Naive thymus-derived CD8-positive, alpha-beta T cell (primary cell): Measurements from ENCODE around the gene OLR1. TPM values are rescaled to one million over a fixed set of nuclear protein-coding genes. Genes with fewer than 3 reads are reported as not detected.
A peak's percentile ranks its signal among the peaks of the same experiment; 100 is the strongest.

Experiments used
- ATAC-seq, 2 donors: fragments of 150-1000 bp; cut with Tn5 transposase in 1 of 2; sonication (Bioruptor Pico), chemical (Tn5 transposase) in 1 of 2; 1 replicate in 1 of 2; 2 replicates in 1 of 2; pipeline ENCODE4 v1.10.0; 2021; ENCODE audit warnings: mild to moderate bottlenecking in 2 of 2, moderate library complexity in 2 of 2
- POLR2A ChIA-PET: fragments of 350-600 bp; sonication (Branson Sonifier 250); formaldehyde crosslinking; loops from one replicate; lab custom pipeline; 2021; ENCODE audit warnings: antibody characterized with exemption; lab: Charles Lee
- DNase-seq, 10 donors: peaks; one replicate each; pipeline versions ENCODE4 v3.0.0 to v3.0.0-alpha.2; 2020 to 2022
- H3K27ac Mint-ChIP-seq, 10 donors: one replicate each; pipeline ENCODE4 v1.8.0; 2020 to 2022; ENCODE audit warnings: mild to moderate bottlenecking in 10 of 10, mixed read lengths in 10 of 10, moderate library complexity in 4 of 10, inconsistent platforms in 1 of 10
- H3K27me3 Mint-ChIP-seq, 5 donors: one replicate each; pipeline ENCODE4 v1.8.0; 2021 to 2022; ENCODE audit warnings: mixed read lengths in 5 of 5
- H3K36me3 Mint-ChIP-seq, 3 donors: one replicate each; pipeline ENCODE4 v1.8.0; 2020 to 2022; ENCODE audit warnings: mixed read lengths in 3 of 3, mild to moderate bottlenecking in 2 of 3, inconsistent platforms in 1 of 3
- H3K4me1 Mint-ChIP-seq, 4 donors: one replicate each; pipeline ENCODE4 v1.8.0; 2021 to 2022; ENCODE audit warnings: mixed read lengths in 4 of 4
- H3K4me3 Mint-ChIP-seq, 10 donors: one replicate each; pipeline ENCODE4 v1.8.0; 2020 to 2022; ENCODE audit warnings: mild to moderate bottlenecking in 10 of 10, mixed read lengths in 10 of 10, moderate library complexity in 6 of 10, inconsistent platforms in 1 of 10
- H3K9me3 Mint-ChIP-seq, 9 donors: one replicate each; pipeline ENCODE4 v1.8.0; 2020 to 2022; ENCODE audit warnings: mixed read lengths in 9 of 9, mild to moderate bottlenecking in 3 of 9, inconsistent platforms in 1 of 9, moderate library complexity in 1 of 9
- polyA plus RNA-seq, 3 donors: library from polyadenylated mRNA; unstranded; fragments of 300-500 nt; fragmentation: Illumina TruSeq; gene quantifications; one replicate each; pipeline ENCODE4 v1.2.3, GENCODE V29; 2021
- total RNA-seq, 8 experiments: library from RNA in 2 of 8; stranded (reverse) in 2 of 8; gene quantifications; one replicate each; pipeline ENCODE4 v1.2.3 and lab custom pipeline; 2021 to 2026

OLR1 gene
- total and polyA plus RNA-seq, 5 experiments from 2014 or later: not detected

DNA sequence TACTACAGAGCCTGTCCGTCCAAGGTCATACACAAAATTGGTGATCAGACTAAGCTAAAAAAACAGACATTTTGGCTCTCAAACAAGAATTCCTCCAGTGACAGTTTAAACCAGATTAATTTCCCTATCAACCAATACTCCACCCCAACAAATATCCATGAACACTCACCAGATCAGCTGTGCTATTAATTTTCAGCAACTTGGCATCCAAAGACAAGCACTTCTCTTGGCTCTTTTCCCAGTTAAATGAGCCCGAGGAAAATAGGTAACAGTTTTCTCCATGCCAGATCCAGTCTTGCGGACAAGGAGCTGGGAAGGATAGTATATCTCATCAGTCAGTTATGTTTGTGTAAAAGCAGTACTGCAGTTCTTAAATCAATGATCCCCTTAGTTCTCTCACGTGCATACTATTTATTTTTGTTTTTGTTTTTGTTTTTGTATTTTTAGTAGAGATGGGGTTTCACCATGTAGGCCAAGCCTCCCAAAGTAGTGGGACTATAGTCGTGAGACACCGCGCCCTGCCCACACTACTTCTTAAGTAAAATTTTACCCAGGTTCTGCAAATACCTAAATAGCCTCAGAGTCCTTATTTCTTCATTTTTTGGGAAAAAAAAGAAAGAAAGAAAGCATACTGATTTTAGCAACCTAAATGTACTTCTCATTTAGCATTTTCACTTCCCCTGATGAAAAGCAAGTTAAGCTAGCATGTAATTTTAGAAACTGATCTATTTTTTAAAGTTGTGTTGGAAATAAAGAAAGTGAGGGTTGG lies 11.1 kb downstream of the OLR1 start:
- H3K27me3 Mint-ChIP-seq: peaks cover 0 to 3% (median 0%) of the 10 kb centered on the region in 5 donors
- peaks cover 0 to 11% (median 0%) of the 10 kb centered on the region in 4 donors for H3K4me1 Mint-ChIP-seq
- H3K27ac Mint-ChIP-seq: peak overlapping the region in 1 of 10 donors; percentile 54
- no peaks in the 10 kb centered on the region for H3K36me3 Mint-ChIP-seq
- no peak for DNase-seq
- no peak overlapping the region for H3K4me3 Mint-ChIP-seq
- POLR2A ChIA-PET: no interaction called here
- no peak for ATAC-seq
- H3K9me3 Mint-ChIP-seq: no peaks in the 10 kb centered on the region

GRCh38 chr12:10159280-10159679 lies 12.7 kb downstream of the OLR1 start:
- DNase-seq (no peak), ATAC-seq (no peak)
- peaks cover 0 to 11% (median 0%) of the 10 kb centered on the region in 4 donors for H3K4me1 Mint-ChIP-seq
- no peaks in the 10 kb centered on the region for H3K36me3 Mint-ChIP-seq
- peaks cover 0 to 2% (median 0%) of the 10 kb centered on the region in 5 donors for H3K27me3 Mint-ChIP-seq
- no peak overlapping the region for H3K4me3 Mint-ChIP-seq
- no peak overlapping the region for H3K27ac Mint-ChIP-seq
- POLR2A ChIA-PET: no interaction called here
- no peaks in the 10 kb centered on the region for H3K9me3 Mint-ChIP-seq

GRCh38 chr12:10158406-10158805 lies 13.5 kb downstream of the OLR1 start:
- H3K4me1 Mint-ChIP-seq: peaks cover 4 to 15% (median 6%) of the 10 kb centered on the region in 4 donors
- H3K36me3 Mint-ChIP-seq: no peaks in the 10 kb centered on the region
- H3K9me3 Mint-ChIP-seq: no peaks in the 10 kb centered on the region
- ATAC-seq (peak in 1 of 2 donors; percentile 44), DNase-seq (no peak)
- no peak overlapping the region for H3K27ac Mint-ChIP-seq
- H3K4me3 Mint-ChIP-seq: no peak overlapping the region
- peaks cover 0 to 2% (median 0%) of the 10 kb centered on the region in 5 donors for H3K27me3 Mint-ChIP-seq
- POLR2A ChIA-PET: no interaction called here

GRCh38 chr12:10155966-10156365 lies 16.0 kb downstream of the OLR1 start:
- Mint-ChIP-seq H3K9me3 (no peaks in the 10 kb centered on the region), H3K4me1 (peaks cover 4 to 14% (median 10%) of the 10 kb centered on the region in 4 donors), H3K36me3 (no peaks in the 10 kb centered on the region), H3K4me3 (no peak overlapping the region), H3K27ac (no peak overlapping the region), H3K27me3 (peaks cover 0 to 3% (median 0%) of the 10 kb centered on the region in 5 donors)
- DNase-seq (no peak), ATAC-seq (no peak)
- POLR2A ChIA-PET: no interaction called here

DNA sequence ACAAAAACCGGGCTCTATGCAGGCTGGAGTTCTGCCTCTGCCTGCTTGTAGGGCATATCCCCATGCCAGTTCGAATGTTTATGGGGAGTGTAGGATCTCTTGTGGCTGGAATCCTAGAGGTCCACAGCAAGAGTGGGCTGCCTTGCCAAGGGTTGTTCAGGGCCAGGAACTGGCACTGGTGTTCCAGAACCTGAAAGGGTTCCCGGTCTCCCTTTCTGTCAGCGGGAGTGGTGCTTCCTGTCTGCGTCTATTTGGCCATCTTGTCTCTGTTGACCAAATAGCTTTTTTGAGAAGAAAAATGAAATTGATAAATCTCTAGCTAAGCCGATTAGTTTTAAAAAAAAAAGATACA lies 17.8 kb downstream of the OLR1 start:
- H3K4me1 Mint-ChIP-seq: peaks cover 4 to 11% (median 9%) of the 10 kb centered on the region in 4 donors
- H3K27me3 Mint-ChIP-seq: peaks cover 0 to 3% (median 0%) of the 10 kb centered on the region in 5 donors
- H3K36me3 Mint-ChIP-seq: no peaks in the 10 kb centered on the region
- ATAC-seq (no peak), DNase-seq (peak in 1 of 10 donors; percentile 7)
- POLR2A ChIA-PET: no interaction called here
- H3K27ac Mint-ChIP-seq: peak overlapping the region in 6 of 10 donors; percentile 35 to 92 (median 90)
- peak overlapping the region; percentile 88 to 97 (median 92) for H3K4me3 Mint-ChIP-seq
- H3K9me3 Mint-ChIP-seq: no peaks in the 10 kb centered on the region

- H3K27me3 Mint-ChIP-seq: peaks cover 0 to 3% (median 0%) of the 10 kb centered on the region in 5 donors
- peak; percentile 23 to 79 (median 56) for DNase-seq
Measured at GRCh38 chr12:10153271-10154144, 18.4 kb downstream of the OLR1 start.

DNA sequence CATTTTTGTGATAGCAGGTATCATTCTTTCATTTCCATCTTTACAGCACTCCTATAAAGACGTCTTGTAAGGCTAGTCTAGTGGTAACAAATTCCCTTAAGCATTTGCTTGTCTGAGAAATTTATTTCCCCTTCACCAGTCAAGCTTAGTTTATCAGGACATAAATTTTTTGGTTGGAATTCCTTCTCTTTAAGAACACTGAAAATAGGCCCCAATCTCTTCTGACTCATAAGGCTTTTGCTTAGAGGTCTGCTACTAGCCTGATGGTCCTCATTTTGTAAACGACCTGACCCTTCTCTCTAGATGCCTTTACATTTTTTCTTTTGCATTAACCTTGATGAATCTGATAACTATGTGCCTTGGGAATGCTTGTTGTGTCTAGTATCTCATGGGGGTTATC lies 20.3 kb downstream of the OLR1 start:
- no peak for DNase-seq
- Mint-ChIP-seq H3K27me3 (peaks cover 0 to 3% (median 0%) of the 10 kb centered on the region in 5 donors), H3K36me3 (no peaks in the 10 kb centered on the region), H3K4me1 (peaks cover 4 to 11% (median 9%) of the 10 kb centered on the region in 4 donors), H3K27ac (no peak overlapping the region), H3K4me3 (no peak overlapping the region), H3K9me3 (no peaks in the 10 kb centered on the region)
- ATAC-seq: no peak
- POLR2A ChIA-PET: no interaction called here

More at GRCh38 chr12:10153271-10154144, 18.4 kb downstream of the OLR1 start:
- ATAC-seq: peak; percentile 78 to 90
- POLR2A ChIA-PET: no interaction called here
- Mint-ChIP-seq H3K36me3 (no peaks in the 10 kb centered on the region), H3K4me1 (peaks cover 4 to 11% (median 9%) of the 10 kb centered on the region in 4 donors), H3K4me3 (peak overlapping the region; percentile 88 to 97 (median 92)), H3K9me3 (no peaks in the 10 kb centered on the region), H3K27ac (peak overlapping the region; percentile 35 to 94 (median 90))

DNA sequence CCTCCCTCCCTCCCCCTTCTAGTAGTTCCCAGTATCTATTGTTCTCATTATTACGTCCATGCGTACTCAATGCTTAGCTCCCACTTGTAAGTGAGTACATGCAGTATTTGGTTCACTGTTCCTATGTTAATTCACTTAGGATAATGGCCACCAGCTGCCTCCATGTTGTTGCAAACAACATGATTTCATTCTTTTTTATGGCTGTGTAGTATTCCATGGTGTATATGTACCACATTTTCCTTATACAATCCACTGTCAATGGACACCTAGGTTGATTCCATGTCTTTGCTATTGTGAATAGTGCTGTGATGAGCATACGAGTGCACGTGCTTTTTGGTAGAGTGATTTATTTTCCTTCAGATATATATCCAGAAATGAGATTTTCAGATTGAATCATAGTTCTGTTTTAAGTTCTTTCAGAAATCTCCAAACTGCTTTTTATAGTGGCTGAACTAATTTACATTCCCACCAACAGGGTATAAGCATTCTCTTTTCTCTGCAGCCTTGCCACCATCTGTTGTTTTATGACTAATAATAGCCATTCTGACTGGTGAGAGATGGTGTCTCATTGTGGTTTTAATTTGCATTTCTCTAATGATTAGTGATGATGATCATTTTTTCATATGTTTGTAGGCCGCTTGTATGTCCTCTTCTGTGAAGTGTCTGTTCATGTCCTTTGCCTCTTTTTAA lies 24.1 kb downstream of the OLR1 start:
- Mint-ChIP-seq H3K27ac (no peak overlapping the region), H3K4me3 (no peak overlapping the region), H3K27me3 (peaks cover 0 to under 1% (median 0%) of the 10 kb centered on the region in 5 donors), H3K4me1 (peaks cover 0 to under 1% (median under 1%) of the 10 kb centered on the region in 4 donors), H3K36me3 (no peaks in the 10 kb centered on the region), H3K9me3 (no peaks in the 10 kb centered on the region)
- POLR2A ChIA-PET: no interaction called here
- ATAC-seq (no peak), DNase-seq (no peak)

DNA sequence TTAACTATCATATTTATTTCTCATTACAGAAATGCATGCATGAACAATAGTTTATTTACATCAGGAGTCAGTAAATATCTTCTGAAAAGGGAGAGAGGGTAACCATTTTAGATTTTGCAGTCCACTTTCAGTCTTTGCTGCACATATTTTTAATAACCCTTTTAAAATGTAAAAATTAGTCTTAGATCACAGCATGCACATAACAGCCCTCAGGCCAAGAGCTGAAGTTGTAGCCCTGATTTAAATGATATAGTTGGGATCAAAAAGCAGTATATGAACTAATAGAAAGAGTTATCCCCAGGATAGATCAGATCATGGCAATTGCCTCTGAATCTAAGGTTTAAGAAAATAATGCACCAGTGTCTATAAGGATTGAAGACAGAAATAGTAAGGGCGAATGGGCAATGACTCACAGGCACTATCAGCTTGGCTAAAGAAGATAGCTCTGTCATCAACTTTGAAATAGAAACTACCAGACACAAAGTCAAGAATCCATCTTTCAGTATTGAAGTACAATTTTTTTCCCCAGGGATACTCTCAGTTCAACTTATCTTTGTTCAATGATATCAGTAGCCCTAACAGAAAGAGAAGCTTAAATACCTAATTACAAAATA lies 28.8 kb downstream of the OLR1 start:
- ATAC-seq: no peak
- Mint-ChIP-seq H3K36me3 (no peaks in the 10 kb centered on the region), H3K27ac (no peak overlapping the region), H3K4me3 (no peak overlapping the region), H3K27me3 (peaks cover 0 to 3% (median 0%) of the 10 kb centered on the region in 5 donors), H3K4me1 (peaks cover 0 to 2% (median under 1%) of the 10 kb centered on the region in 4 donors), H3K9me3 (no peaks in the 10 kb centered on the region)
- DNase-seq: no peak
- POLR2A ChIA-PET: no interaction called here

- Mint-ChIP-seq H3K36me3 (no peaks in the 10 kb centered on the region), H3K27me3 (peaks cover 0 to 7% (median 0%) of the 10 kb centered on the region in 5 donors), H3K4me1 (peaks cover 0 to 2% (median under 1%) of the 10 kb centered on the region in 4 donors), H3K9me3 (no peaks in the 10 kb centered on the region), H3K4me3 (no peak overlapping the region), H3K27ac (peak overlapping the region in 1 of 10 donors; percentile 40)
- POLR2A ChIA-PET: no interaction called here
- DNase-seq: peak in 9 of 10 donors; percentile 11 to 64 (median 42)
- peak in 1 of 2 donors; percentile 38 for ATAC-seq
Measured at GRCh38 chr12:10140001-10140400, 31.9 kb downstream of the OLR1 start.

DNA sequence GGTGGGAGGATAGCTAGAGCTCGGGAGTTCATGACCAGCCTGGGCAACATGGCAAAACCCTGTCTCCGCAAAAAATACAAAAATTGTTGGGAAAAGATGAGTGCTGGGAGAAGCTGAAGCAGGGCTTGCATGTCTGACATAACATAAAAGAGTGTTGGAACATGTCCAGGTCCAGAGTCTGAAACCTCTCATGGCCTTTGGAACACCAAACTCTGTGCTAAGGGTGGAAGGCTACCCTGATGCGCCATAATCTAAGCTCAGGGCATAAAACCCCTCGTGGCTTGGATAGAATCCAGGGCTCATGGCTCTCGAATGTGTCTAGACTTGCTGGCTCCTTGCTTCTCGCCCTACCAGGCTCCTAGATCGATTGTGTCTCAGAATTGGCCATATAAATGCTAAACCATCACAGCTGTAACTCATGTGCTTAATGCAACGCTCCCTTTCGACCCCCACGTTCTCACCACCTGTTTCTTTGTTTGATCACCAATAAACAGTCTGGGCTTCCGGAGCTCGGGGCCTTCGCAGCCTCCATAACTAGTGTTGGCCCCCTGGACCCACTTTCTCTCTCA lies 35.2 kb downstream of the OLR1 start:
- ATAC-seq (no peak), DNase-seq (no peak)
- Mint-ChIP-seq H3K4me1 (peaks cover 0 to 2% (median under 1%) of the 10 kb centered on the region in 4 donors), H3K27me3 (peaks cover 0 to 18% (median 0%) of the 10 kb centered on the region in 5 donors), H3K27ac (no peak overlapping the region), H3K9me3 (no peaks in the 10 kb centered on the region), H3K4me3 (no peak overlapping the region), H3K36me3 (no peaks in the 10 kb centered on the region)
- POLR2A ChIA-PET: no interaction called here

GRCh38 chr12:10135126-10135525 lies 36.8 kb downstream of the OLR1 start:
- no peak for DNase-seq
- Mint-ChIP-seq H3K36me3 (no peaks in the 10 kb centered on the region), H3K9me3 (no peaks in the 10 kb centered on the region), H3K4me1 (peaks cover 0 to 8% (median 2%) of the 10 kb centered on the region in 4 donors), H3K4me3 (no peak overlapping the region), H3K27me3 (peaks cover 0 to 18% (median 0%) of the 10 kb centered on the region in 5 donors), H3K27ac (no peak overlapping the region)
- POLR2A ChIA-PET: no interaction called here
- ATAC-seq: no peak
